Peyer's patch (tissue), 4 donors: ENCODE results near the gene TUT1. TPM values are rescaled to one million over a fixed set of nuclear protein-coding genes. Genes with fewer than 3 reads are reported as not detected.
"Not testable (repeated sequence)": the region's sequence is repeated elsewhere in the genome, so short reads cannot be mapped to it uniquely, and the experiment has no call there.

ENCODE experiments used
- DNase-seq, 3 donors: peaks; one replicate each; pipeline ENCODE4 v3.0.0-alpha.2; 2017 to 2019
- H3K27ac ChIP-seq, 4 donors: fragments of 200-600 bp; sonication (generic); one replicate each; pipeline ENCODE4 v1.5.1; 2016 to 2019
- H3K27me3 ChIP-seq, 2 donors: fragments of 200-600 bp; sonication (generic); one replicate each; pipeline ENCODE4 v1.5.1; 2019
- H3K36me3 ChIP-seq, 3 donors: fragments of 200-600 bp; sonication (generic); one replicate each; pipeline ENCODE4 v1.5.1; 2016 to 2019
- H3K4me1 ChIP-seq, 4 donors: fragments of 200-600 bp; sonication (generic); one replicate each; pipeline ENCODE4 v1.5.1; 2016 to 2019
- H3K4me3 ChIP-seq, 4 donors: fragments of 200-600 bp; sonication (generic); 1 replicate in 3 of 4; 2 replicates in 1 of 4; pipeline ENCODE4 v1.5.1; 2016 to 2019; ENCODE audit warnings: mild to moderate bottlenecking in 1 of 4
- H3K9me3 ChIP-seq, 4 donors: fragments of 200-600 bp; sonication (generic); one replicate each; pipeline ENCODE4 v1.5.1; 2016 to 2019; ENCODE audit warnings: mild to moderate bottlenecking in 1 of 4
- POLR2A ChIP-seq, 2 donors: fragments of 450-650 bp; IDR thresholded peaks; one replicate each; pipeline ENCODE4 v1.5.1; 2017; ENCODE audit warnings: antibody characterized with exemption in 2 of 2, mild to moderate bottlenecking in 2 of 2, moderate library complexity in 2 of 2
- total RNA-seq, 4 donors: library from RNA; depleted of rRNA; stranded (reverse); fragments of >200 nt; gene quantifications; one replicate each; pipeline ENCODE4 v1.1.0, GENCODE V29; 2016
- TF ChIP-seq, protein P1 (sequence below), 6 experiments: fragments of 450-650 bp in 4 of 6; fragments of 200-600 bp in 2 of 6; sonication (generic) in 1 of 6; IDR thresholded peaks; one replicate each; pipeline ENCODE4 v1.5.1; 2017 to 2019; ENCODE audit warnings: antibody characterized with exemption in 6 of 6, mild to moderate bottlenecking in 3 of 6, moderate library complexity in 1 of 6

TUT1 gene
- total RNA-seq, 4 donors from 2014 or later = 5.0 to 29.4 (median 17.5) TPM

DNA sequence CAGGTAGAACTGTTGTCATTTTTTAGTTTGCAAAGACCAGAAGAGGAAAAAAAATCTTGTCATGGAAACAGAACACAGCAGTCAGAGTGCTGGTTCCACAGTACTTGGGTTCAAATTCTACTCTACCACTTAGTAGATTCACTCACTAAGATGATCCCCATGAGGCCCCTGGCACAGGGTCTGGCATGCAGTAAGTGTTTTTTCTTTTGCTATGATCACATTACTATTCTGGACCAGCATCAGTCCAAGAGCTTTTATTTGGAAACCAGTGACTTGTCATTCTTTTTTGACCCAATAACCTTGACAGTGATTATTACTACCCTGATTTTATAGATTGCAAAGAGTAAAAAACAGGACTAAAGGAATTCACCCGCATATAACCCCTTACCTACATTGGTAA, 21.7 kb downstream of the TUT1 start:
- Histone ChIP-seq H3K9me3 (no peaks in the 10 kb centered on the region), H3K4me1 (peaks cover 0 to 21% (median 1%) of the 10 kb centered on the region in 4 donors), H3K27me3 (no peaks in the 10 kb centered on the region)

DNA sequence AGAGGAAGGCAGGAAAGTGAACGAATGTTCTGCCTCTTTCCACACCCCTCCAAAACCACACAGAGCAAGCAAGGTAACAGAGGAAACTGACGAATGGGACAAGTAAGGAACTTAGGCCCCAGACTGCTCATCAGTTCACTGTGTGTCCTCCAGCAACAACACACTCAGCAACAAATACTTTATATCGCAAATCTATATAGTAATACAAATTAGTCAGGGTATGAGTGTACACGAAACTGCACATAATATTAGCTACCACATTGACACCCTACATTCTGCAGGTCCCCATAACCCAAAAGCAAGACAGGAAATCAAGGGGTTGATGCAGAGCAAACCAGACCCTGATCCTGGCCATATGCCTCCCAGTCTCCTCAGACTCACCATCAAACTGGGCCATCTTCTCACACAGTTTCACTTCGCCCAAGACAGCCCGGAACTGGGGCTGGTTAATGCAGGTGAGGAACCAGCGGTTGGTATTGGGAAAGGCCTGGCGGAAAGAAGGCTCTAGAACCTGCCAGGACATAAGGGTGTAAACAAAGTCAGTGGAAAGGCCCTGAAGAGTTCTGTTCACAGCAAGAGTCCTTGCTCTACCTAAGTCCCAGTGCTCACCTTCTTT, 24.2 kb downstream of the TUT1 start:
- peak overlapping the region in 1 of 4 donors; percentile 9 for H3K27ac ChIP-seq
- no peak overlapping the region for H3K4me3 ChIP-seq
- TF ChIP-seq, protein P1, sequence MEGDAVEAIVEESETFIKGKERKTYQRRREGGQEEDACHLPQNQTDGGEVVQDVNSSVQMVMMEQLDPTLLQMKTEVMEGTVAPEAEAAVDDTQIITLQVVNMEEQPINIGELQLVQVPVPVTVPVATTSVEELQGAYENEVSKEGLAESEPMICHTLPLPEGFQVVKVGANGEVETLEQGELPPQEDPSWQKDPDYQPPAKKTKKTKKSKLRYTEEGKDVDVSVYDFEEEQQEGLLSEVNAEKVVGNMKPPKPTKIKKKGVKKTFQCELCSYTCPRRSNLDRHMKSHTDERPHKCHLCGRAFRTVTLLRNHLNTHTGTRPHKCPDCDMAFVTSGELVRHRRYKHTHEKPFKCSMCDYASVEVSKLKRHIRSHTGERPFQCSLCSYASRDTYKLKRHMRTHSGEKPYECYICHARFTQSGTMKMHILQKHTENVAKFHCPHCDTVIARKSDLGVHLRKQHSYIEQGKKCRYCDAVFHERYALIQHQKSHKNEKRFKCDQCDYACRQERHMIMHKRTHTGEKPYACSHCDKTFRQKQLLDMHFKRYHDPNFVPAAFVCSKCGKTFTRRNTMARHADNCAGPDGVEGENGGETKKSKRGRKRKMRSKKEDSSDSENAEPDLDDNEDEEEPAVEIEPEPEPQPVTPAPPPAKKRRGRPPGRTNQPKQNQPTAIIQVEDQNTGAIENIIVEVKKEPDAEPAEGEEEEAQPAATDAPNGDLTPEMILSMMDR (IDR thresholded peaks at IDR 0.05) = no peak
- no peak for TF ChIP-seq POLR2A (IDR thresholded peaks at IDR 0.05)
- DNase-seq = no peak
- no peaks in the 10 kb centered on the region for H3K9me3 ChIP-seq
- peaks cover 0 to 19% (median 0%) of the 10 kb centered on the region in 4 donors for H3K4me1 ChIP-seq
- H3K36me3 ChIP-seq = peaks cover 0 to 86% (median 0%) of the 10 kb centered on the region in 3 donors
- no peaks in the 10 kb centered on the region for H3K27me3 ChIP-seq

More for the DNA sequence above, 21.7 kb downstream of the TUT1 start:
- TF ChIP-seq POLR2A (IDR thresholded peaks at IDR 0.05) = no peak
- TF ChIP-seq, protein P1 (IDR thresholded peaks at IDR 0.05) = no peak
- DNase-seq = no peak
- Histone ChIP-seq H3K36me3 (peaks cover 0 to 62% (median 0%) of the 10 kb centered on the region in 3 donors), H3K27ac (no peak overlapping the region), H3K4me3 (no peak overlapping the region)

DNA sequence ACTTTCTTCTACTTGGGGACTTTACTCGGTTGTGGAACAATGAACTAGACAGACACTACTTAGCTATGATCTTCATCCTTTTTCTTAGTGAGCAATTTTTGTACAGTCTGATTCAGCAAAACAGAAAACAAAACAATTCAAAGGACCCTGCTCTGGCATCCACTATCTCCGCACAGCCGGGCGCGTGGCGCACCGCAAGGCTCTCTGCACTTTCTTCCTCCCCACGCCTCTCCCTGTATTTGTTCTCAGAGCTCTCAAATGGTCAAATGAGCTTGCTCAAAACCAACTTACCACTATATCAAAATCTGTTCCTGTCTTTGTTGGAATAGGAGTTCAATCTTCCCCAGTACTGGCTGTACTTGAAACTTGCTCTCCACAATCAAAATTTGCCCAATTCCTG, 25.1 kb downstream of the TUT1 start:
- DNase-seq = peak in 1 of 3 donors; percentile 13

DNA sequence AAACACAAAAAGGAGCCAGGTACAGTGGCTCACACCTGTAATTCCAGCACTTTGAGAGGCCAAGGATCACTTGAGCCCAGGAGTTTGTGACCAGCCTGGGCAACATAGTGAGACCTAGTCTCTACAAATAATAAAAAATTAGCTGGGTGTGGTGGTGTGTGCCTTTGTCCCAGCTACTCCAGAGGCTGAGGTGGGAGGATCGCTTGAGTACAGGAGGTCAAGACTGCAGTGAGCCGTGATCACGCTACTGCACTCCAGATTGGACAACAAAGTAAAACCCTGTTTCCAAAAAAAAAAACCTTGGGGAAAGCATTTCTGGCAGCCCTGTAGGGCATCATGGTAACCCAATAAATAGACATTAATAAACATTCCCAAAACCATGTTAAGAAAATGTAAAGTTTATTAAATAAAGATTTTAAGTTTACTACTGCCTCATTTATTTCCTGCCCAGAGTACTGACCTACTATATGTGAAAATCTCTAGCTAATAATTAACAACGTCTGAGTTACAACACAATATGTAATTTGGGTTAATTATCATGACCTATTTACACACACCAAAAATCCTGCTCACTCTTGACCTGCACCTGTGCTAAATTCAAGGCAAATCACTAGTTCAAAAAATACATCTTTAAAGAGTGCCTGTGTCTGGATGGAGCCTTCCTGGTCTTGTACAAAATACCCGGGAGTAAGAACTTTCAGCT, 26.1 kb downstream of the TUT1 start:
- no peaks in the 10 kb centered on the region for H3K9me3 ChIP-seq
- H3K27ac ChIP-seq = peak overlapping the region in 2 of 4 donors; percentile 13 to 32
- H3K36me3 ChIP-seq = peaks cover 0 to 72% (median 0%) of the 10 kb centered on the region in 3 donors
- H3K4me1 ChIP-seq = peaks cover 0 to 29% (median 4%) of the 10 kb centered on the region in 4 donors
- peak in 1 of 3 donors; percentile 41 for DNase-seq
- H3K4me3 ChIP-seq = no peak overlapping the region
- no peak for TF ChIP-seq POLR2A (IDR thresholded peaks at IDR 0.05)
- TF ChIP-seq, protein P1 (IDR thresholded peaks at IDR 0.05) = no peak
- no peaks in the 10 kb centered on the region for H3K27me3 ChIP-seq

More for the DNA sequence above, 25.1 kb downstream of the TUT1 start:
- Histone ChIP-seq H3K27me3 (no peaks in the 10 kb centered on the region), H3K4me3 (no peak overlapping the region), H3K4me1 (peaks cover 0 to 22% (median 0%) of the 10 kb centered on the region in 4 donors), H3K36me3 (peaks cover 0 to 82% (median 0%) of the 10 kb centered on the region in 3 donors), H3K27ac (no peak overlapping the region), H3K9me3 (no peaks in the 10 kb centered on the region)
- TF ChIP-seq POLR2A (IDR thresholded peaks at IDR 0.05) = no peak
- TF ChIP-seq, protein P1 (IDR thresholded peaks at IDR 0.05) = no peak

DNA sequence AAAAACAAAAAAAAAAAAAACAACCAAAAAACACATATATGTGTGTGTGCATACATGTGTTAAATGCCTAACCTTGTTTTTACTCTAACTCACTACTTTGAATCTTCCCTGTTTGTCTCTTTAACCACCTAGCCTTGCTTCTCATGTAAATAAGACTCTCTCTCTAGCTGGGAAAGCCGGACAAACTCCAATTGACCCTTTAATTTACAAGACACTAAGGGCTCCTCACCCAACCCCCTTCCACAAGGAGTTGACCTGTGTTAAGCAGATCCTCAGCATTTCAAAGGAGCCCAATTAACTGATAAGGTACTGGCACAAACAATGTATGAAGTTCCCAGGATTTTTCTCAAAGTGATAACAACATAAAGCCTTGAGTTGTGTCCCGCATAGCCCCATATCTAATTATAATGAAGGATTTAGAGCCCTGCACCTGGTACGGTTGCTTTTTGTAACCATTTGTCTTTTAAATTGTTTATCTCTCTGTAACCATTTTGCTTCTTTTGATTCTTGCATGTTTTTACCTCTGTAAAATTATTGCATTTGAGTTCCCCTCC, 29.6 kb downstream of the TUT1 start:
- not testable (repeated sequence) for H3K4me3 ChIP-seq, DNase-seq, H3K27me3 ChIP-seq, H3K9me3 ChIP-seq
- Histone ChIP-seq H3K27ac (peak overlapping the region in 2 of 4 donors; percentile 39 to 80), H3K4me1 (peaks cover 6 to 42% (median 17%) of the 10 kb centered on the region in 4 donors), H3K36me3 (peaks cover 0 to 54% (median 0%) of the 10 kb centered on the region in 3 donors)
